ENCODE measurements around the gene AAK1.

- TF ChIP-seq CTCF (conservative IDR thresholded peaks at IDR 0.05; ENCODE audit: low read depth, low read length), result no peak
- TF ChIP-seq EZH2 (IDR thresholded peaks at IDR 0.05; ENCODE audit: borderline replicate concordance, low read depth, low read length, poor library complexity, severe bottlenecking), result no peak
Observed at GRCh38 chr2:69624131-69624530, 19.4 kb downstream of the AAK1 start.

Measured in A673 (cell line).